Muscle layer of colon (tissue), 2 donors: ENCODE measurements around the gene ACAP1.
A peak's percentile ranks its signal among the peaks of the same experiment; 100 is the strongest.

ENCODE experiments used
- H3K27ac ChIP-seq: one replicate; pipeline ENCODE4 v1.7.0; 2013; ENCODE audit warnings: low read depth, mild to moderate bottlenecking, low read length, moderate library complexity
- H3K27me3 ChIP-seq, 2 donors: one replicate each; pipeline ENCODE4 v1.7.0; 2013; ENCODE audit warnings: low read length in 2 of 2, mild to moderate bottlenecking in 2 of 2; ENCODE audit not compliant: insufficient read depth in 2 of 2, control insufficient read depth in 1 of 2
- H3K36me3 ChIP-seq: one replicate; pipeline ENCODE4 v1.7.0; 2013; ENCODE audit warnings: mild to moderate bottlenecking, low read length; ENCODE audit not compliant: insufficient read depth
- H3K4me1 ChIP-seq: one replicate; pipeline ENCODE4 v1.7.0; 2013; ENCODE audit warnings: mild to moderate bottlenecking, low read length; ENCODE audit not compliant: insufficient read depth
- H3K4me3 ChIP-seq, 2 donors: one replicate each; pipeline ENCODE4 v1.7.0; 2013; ENCODE audit warnings: low read length in 2 of 2, low read depth in 1 of 2, mild to moderate bottlenecking in 1 of 2, moderate library complexity in 1 of 2
- H3K9ac ChIP-seq: one replicate; pipeline ENCODE4 v1.7.0; 2013; ENCODE audit warnings: low read length
- H3K9me3 ChIP-seq: one replicate; pipeline ENCODE4 v1.7.0; 2013; ENCODE audit warnings: mild to moderate bottlenecking, low read length
- donor health status: abdominal sarcoma.
- donor health status: Adenocarcinoma of cecum.

The ACAP1 gene

DNA sequence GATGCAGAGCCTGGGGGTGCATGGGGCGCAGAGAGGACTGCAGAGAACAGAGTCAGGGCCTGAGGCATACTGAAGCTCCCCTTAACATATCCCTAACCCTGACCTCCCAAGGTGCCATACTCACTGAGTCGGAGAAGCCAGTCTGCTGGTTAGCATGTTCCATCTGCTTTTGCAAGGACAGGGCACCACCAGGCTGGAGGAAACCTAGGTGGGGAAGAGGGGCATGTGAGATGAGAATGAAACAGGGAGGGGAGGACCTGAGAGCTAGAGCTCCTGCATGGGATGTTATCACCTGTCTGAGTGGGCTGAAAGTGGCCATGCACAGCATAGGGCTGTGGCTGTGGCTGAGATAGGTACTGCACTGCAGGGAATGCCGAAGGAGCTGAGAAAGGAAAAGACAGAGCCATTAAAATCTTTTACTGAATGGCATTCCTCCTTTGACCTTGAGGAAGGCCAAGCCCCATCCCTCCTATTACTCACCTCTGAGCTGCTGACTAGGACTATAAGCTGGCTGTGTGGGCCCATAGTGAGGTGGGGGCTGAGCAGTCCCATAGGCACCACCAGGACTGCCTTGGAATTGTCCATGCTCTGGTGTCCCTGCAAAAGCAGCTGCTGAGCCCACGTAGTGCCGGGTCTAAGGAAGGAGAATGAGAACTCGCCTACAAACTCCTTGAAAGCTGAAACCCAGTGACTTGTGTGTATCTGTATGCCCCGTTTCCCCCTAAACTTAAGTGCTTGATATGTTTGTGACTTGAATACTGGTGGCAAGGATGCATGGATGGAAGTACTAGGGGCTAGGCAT lies 23.0 kb upstream of the ACAP1 start:
- no peaks in the 10 kb centered on the region for H3K9me3 ChIP-seq
- peaks cover 48% of the 10 kb centered on the region for H3K4me1 ChIP-seq
- no peaks in the 10 kb centered on the region for H3K27me3 ChIP-seq
- H3K4me3 ChIP-seq = peak overlapping the region in 1 of 2 donors; percentile 77
- H3K27ac ChIP-seq = no peak overlapping the region
- H3K36me3 ChIP-seq = peaks cover 67% of the 10 kb centered on the region
- H3K9ac ChIP-seq = no peak overlapping the region

DNA sequence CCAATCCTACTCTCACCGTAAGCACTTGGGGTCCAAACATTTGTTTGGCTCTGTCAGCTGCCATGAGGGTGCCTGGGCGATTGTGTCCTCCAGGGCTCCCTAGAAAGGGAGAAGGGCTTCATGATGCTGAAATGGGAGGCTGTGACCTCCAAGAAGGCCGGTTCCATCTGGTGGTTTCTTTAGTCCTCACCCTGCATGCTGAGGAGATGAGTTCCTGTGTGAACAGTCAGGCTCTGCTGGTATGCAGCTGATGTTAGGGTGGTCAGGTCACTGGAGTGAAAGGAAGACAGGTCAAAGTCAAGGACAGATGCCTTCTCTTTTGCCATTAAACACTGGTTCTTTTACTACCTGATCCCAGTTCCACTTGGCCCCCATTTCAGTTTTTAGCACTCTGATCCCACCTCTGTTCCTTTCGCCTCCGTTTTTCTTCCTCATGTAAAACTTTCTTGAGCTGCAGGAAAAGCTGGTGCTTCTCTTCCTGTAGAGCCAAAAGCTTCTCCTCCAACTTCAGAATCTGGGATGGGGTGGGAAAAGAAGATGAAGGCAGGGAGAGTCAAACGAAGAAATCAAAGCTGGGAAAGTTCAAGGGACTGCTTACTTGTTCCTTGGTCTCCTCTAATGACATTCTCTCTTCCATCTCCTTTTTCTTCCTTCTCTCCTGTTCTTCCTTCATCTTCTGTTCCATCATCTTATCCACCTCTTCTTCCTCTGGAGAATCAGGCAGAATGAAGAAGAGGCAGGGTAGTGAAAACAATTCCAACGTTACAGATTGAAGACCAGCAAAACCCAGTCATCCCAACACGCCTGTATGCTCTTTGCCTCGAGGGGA lies 22.2 kb upstream of the ACAP1 start:
- Histone ChIP-seq H3K36me3 (peaks cover 75% of the 10 kb centered on the region), H3K27me3 (no peaks in the 10 kb centered on the region), H3K4me3 (peak overlapping the region; percentile 39 to 77), H3K4me1 (peaks cover 45% of the 10 kb centered on the region), H3K27ac (peak overlapping the region; percentile 95), H3K9me3 (no peaks in the 10 kb centered on the region), H3K9ac (peak overlapping the region; percentile 68)

DNA sequence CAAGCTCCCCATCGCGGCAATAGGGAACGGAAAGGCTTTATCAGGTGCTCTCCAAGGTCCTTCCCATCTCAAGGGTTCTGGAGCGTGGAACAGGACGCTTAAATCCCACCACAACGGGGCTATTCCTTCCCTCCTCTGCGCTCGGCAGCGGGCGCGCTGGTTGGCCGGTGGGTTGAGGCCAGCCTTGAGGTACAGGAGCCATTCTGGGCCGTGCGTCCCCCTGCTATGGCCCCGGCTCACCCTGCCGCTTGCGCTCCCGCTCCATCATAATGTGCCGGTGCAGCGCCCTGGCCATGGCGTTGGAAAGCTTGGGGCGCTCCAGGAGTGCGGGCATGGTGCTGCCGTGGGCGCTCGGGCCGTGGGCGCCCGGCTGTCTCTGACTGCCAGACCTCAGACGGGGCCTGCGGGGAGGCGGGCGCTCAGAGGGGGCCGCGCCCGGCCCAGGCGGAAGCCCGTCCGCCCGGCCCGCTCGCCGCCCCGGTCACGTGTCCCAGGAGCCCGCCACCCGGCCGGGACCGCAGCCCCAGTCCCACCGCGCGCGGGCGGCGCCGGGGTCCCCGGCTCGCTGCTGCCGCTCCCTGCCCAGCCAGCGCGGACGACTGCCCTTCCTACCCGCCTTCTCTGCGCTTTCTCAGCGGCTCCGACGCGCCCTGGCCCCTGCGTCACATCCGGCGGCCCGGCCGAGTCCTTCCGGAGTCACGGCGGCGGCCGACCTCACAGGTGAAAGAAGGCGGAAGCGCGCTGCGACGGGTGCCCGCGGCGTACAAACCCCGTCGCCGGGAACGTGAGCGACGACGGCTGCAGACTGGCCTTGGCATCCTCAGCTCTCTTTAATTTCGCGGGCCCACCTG lies 21.4 kb upstream of the ACAP1 start, which contains the start of gene GPS2:
Gene GPS2 (minus strand): TSS at position 642 of the 851 bp plus-strand sequence. CDS start 308 bp downstream, at position 334.
- H3K27me3 ChIP-seq = no peaks in the 10 kb centered on the region
- H3K4me1 ChIP-seq = peaks cover 37% of the 10 kb centered on the region
- H3K4me3 ChIP-seq = peak within 1 kb of the TSS; percentile 39 to 77
- peak within 1 kb of the TSS; percentile 82 for H3K9ac ChIP-seq
- H3K27ac ChIP-seq = peak within 1 kb of the TSS; percentile 95
- peaks cover 68% of the 10 kb centered on the region for H3K36me3 ChIP-seq
- H3K9me3 ChIP-seq = no peaks in the 10 kb centered on the region

DNA sequence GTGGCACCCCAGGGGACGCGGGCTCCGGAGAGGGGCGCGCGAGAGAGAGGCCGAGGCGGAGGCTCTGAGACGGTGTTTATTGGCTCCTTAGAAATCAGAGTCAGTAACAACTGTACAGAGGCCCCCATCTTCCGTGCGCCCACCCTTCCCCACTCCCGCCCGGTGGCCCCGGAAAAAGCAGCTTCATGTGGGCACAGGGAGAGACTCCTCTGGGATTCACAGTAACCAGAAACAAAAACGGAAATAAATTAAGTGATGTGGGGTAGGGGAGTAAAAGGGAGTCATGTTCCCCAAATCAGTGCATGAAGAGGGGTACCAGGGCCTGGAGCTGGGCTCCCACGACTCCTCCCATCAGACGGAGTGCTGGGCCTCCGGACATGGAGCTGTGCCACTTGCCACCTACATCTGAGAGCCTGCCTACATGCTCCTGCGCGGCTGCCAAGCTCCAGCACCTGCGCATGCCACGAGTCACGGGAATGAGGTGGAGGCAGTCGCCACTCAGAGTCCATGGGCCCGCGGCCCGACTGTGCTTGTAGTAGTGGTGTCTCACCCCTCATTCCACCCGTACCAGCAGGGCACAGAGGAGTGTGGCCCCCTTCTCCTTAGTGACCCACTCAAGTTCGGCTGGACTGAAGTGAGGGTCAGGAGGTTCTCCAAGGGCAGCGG lies 20.6 kb upstream of the ACAP1 start:
- H3K9me3 ChIP-seq = no peaks in the 10 kb centered on the region
- H3K27me3 ChIP-seq = no peaks in the 10 kb centered on the region
- H3K36me3 ChIP-seq = peaks cover 66% of the 10 kb centered on the region
- H3K9ac ChIP-seq = peak overlapping the region; percentile 82
- peak overlapping the region; percentile 95 for H3K27ac ChIP-seq
- H3K4me3 ChIP-seq = peak overlapping the region; percentile 39 to 77
- H3K4me1 ChIP-seq = peaks cover 31% of the 10 kb centered on the region

DNA sequence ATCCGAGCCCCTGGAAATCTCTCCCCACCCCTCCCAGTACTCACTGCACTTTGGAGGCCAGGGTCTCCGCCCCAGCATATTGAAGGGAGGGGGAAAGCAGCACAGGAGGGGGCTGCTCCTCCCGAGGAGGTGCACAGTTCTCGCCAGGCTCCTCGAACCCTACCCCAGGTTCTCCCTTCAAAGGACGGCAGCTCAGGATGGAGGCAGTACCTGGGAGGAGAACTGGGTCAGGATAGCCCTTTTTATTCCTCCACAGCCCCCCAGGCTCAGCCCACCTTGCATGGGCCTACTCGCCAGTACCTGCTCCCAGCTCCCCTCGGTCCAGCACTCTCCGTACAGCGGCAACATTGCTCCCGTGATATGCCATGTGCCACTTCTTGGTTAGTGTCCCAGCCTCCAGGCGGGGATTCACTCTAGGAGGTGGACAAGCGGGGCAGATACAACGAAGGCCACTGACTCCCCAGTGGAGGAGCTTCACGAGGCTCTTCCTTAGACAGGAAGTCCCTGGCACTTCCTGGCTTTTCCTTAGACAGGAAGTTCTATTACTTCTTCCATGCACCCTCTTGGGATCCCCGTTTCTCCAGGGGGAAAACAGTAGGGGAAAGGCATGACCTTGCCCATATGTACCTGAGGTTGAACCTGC lies 19.0 kb upstream of the ACAP1 start:
- no peak overlapping the region for H3K9ac ChIP-seq
- H3K36me3 ChIP-seq = peaks cover 68% of the 10 kb centered on the region
- H3K9me3 ChIP-seq = no peaks in the 10 kb centered on the region
- H3K27ac ChIP-seq = no peak overlapping the region
- H3K4me3 ChIP-seq = no peak overlapping the region
- H3K4me1 ChIP-seq = peaks cover 29% of the 10 kb centered on the region
- H3K27me3 ChIP-seq = no peaks in the 10 kb centered on the region

DNA sequence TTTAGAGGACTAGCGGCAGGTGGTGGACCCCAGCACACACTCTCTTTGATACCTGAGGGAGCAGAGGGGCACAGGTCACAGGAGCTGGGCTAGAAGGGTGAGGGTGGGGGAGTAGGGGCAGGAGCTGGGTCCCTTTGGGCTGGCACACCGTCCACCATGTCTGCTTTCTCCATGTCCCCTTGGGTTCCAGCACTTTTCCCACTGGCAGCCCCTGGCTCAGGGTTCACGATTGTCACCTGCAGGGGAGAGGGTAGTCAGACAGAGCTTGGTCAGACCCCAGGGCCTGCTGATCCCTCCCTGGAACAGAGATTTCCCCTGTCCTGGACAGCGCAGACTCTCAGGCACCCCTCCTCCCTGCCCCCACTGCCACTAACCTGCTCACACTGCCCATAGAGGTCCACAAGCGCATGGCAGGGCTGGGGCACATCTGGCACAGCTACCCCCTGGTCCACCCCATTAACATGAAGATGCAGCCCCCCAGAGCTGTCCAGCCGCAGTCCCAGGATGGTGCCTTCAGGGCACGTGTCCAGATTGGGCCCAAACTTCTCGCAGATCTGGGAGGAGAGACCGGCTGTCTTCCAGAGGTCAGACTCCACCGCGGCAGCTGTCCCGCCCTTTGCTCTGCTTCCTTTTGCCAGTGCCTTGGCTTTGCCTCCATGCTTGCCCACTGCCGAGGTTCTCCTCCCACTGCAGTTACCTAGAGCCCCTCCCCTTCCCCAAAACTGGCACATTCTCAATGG lies 18.0 kb upstream of the ACAP1 start:
- H3K4me3 ChIP-seq = no peak overlapping the region
- H3K27me3 ChIP-seq = no peaks in the 10 kb centered on the region
- H3K27ac ChIP-seq = no peak overlapping the region
- no peak overlapping the region for H3K9ac ChIP-seq
- H3K36me3 ChIP-seq = peaks cover 68% of the 10 kb centered on the region
- H3K9me3 ChIP-seq = no peaks in the 10 kb centered on the region
- peaks cover 19% of the 10 kb centered on the region for H3K4me1 ChIP-seq

DNA sequence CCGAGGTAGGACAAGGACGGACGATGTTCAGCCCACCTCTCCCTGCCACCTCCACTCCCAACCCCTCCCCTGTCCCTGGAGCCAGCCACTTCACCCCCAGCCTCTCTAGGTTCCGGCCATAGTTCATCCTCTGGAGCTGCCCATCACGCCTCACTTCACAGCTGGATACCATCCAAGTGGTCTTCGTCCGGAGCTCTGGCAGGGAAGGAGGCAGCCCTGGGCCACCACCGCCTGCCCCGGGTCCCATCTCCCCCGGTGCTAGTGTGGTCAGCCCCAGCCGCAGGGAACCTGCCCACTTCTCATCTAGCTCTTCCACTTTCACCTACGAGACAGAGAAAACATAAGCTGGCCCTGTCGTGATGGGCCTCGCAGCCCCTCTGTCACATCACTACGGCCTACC lies 14.9 kb upstream of the ACAP1 start:
- Histone ChIP-seq H3K4me3 (no peak overlapping the region), H3K36me3 (peaks cover 78% of the 10 kb centered on the region), H3K27ac (no peak overlapping the region), H3K9me3 (no peaks in the 10 kb centered on the region), H3K9ac (no peak overlapping the region), H3K27me3 (no peaks in the 10 kb centered on the region), H3K4me1 (no peaks in the 10 kb centered on the region)

DNA sequence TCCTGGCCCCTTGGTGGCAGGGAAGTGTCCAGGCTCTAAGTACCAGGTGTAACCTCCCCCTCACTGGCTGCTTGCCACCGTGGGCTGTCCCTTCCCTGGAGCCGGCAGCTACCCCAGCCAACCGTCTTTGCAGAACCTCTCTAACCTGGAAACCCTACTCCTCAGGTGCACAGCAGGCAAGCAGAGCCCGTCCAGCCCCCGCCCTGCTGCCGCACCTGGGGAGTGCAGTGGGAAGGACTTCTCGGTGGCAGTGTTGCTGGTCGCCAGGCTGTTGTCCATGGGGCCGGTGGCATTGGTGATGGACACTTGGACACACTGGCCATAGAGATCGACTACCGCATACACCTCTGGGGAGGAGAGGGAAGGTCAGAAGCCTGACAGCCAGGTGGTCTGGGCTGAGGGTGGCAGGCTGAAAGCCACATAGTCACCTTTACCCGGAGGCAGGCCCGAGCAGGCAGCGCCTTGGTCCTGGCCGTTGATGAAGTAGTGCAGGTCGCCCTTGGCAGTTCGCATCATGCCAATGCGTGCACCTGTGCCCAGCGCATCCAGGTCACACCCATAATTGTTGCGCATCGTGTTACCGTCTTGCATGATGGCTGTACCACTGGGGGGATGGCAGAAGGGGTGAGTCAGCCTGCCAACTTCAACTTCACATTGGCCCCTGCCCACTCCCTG lies 13.7 kb upstream of the ACAP1 start:
- Histone ChIP-seq H3K4me1 (peaks cover under 1% of the 10 kb centered on the region), H3K9me3 (no peaks in the 10 kb centered on the region), H3K36me3 (peaks cover 75% of the 10 kb centered on the region), H3K9ac (no peak overlapping the region), H3K27ac (no peak overlapping the region), H3K27me3 (no peaks in the 10 kb centered on the region), H3K4me3 (no peak overlapping the region)

DNA sequence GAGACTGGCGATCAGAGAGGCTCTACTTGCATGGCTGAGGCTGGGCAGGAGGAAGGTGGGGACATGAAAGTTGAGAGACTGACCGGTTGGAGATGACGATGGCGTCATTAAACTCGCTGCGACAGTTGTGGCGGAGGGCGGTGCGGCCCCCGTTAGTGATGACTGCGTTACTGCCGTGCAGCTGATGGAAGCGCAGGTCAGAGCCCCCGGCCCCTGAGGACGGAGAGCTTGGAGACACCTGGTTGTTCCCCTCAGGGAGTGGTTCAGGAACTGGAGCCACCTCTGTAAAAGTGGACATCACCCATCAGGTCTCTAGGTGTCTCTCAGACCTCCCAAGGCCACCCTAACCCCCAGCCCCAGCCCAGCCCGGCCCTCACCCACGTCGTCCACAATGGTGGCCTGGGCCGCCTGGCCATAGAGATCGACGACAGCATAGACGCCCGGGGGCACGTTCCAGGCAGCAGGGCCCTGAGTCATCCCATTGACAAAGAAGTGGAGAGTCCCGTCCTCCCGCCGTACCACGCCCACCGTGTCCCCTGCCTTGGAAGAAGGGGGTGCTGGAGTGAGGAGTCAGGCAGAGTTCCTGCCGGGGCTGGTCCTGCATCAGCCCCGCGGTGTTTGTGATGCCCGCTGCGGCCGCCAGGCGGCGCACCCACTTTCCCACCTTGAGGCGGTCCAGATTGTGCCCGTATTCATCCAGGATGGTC lies 12.4 kb upstream of the ACAP1 start:
- no peaks in the 10 kb centered on the region for H3K27me3 ChIP-seq
- H3K9me3 ChIP-seq = no peaks in the 10 kb centered on the region
- H3K9ac ChIP-seq = no peak overlapping the region
- H3K4me1 ChIP-seq = peaks cover 12% of the 10 kb centered on the region
- H3K27ac ChIP-seq = no peak overlapping the region
- H3K4me3 ChIP-seq = no peak overlapping the region
- H3K36me3 ChIP-seq = peaks cover 63% of the 10 kb centered on the region
